DLD1 (cell line): ENCODE data around the gene PRKCE.

Experiments used
- in situ Hi-C: cut with HindIII; loops from 2 replicates; pipeline ENCODE4 v1.10.0; 2017; ENCODE audit warnings: low sequenced_read_pairs

Gene PRKCE

GRCh38 chr2:45631319-45631718 lies 20.2 kb upstream of the PRKCE start:
- in situ Hi-C loops, result loop anchor here (25.0 kb wide), 1 partner anchor 306 kb away; no protein-coding TSS in a partner anchor

- in situ Hi-C loops, result loop anchor here (25.0 kb wide), 1 partner anchor 305 kb away; no protein-coding TSS in a partner anchor
Observed at GRCh38 chr2:45631955-45632354, 19.5 kb upstream of the PRKCE start.

GRCh38 chr2:45634223-45634622 lies 17.3 kb upstream of the PRKCE start:
- in situ Hi-C loops, result loop anchor here (25.0 kb wide), 1 partner anchor 303 kb away; no protein-coding TSS in a partner anchor

GRCh38 chr2:45636008-45636407 lies 15.5 kb upstream of the PRKCE start:
- in situ Hi-C loops, result loop anchor here (25.0 kb wide), 1 partner anchor 301 kb away; no protein-coding TSS in a partner anchor

GRCh38 chr2:45637440-45637839 lies 14.0 kb upstream of the PRKCE start:
- in situ Hi-C loops, result loop anchor here (25.0 kb wide), 1 partner anchor 300 kb away; no protein-coding TSS in a partner anchor

GRCh38 chr2:45640576-45640975 lies 10.9 kb upstream of the PRKCE start:
- in situ Hi-C loops, result loop anchor here (25.0 kb wide), 1 partner anchor 297 kb away; no protein-coding TSS in a partner anchor

- in situ Hi-C loops, result loop anchor here (25.0 kb wide), 1 partner anchor 294 kb away; no protein-coding TSS in a partner anchor
Observed at GRCh38 chr2:45643095-45643494, 8.4 kb upstream of the PRKCE start.

- in situ Hi-C loops, result loop anchor here (25.0 kb wide), 1 partner anchor 293 kb away; no protein-coding TSS in a partner anchor
Observed at GRCh38 chr2:45643543-45644542, 7.6 kb upstream of the PRKCE start.

- in situ Hi-C loops, result loop anchor here (25.0 kb wide), 1 partner anchor 291 kb away; no protein-coding TSS in a partner anchor
Observed at GRCh38 chr2:45646289-45646688, 5.2 kb upstream of the PRKCE start.

- in situ Hi-C loops, result loop anchor here (25.0 kb wide), 1 partner anchor 290 kb away; no protein-coding TSS in a partner anchor
Observed at GRCh38 chr2:45647356-45647755, 4.1 kb upstream of the PRKCE start.

- in situ Hi-C loops, result loop anchor here (25.0 kb wide), 1 partner anchor 289 kb away; no protein-coding TSS in a partner anchor
Observed at GRCh38 chr2:45647986-45648520, 3.4 kb upstream of the PRKCE start.

- in situ Hi-C loops, result loop anchor here (25.0 kb wide), 1 partner anchor 289 kb away; no protein-coding TSS in a partner anchor
Observed at GRCh38 chr2:45648636-45649035, 2.8 kb upstream of the PRKCE start.

GRCh38 chr2:45649462-45649857 lies 2.0 kb upstream of the PRKCE start:
- in situ Hi-C loops, result loop anchor here (25.0 kb wide), 1 partner anchor 288 kb away; no protein-coding TSS in a partner anchor

GRCh38 chr2:45649858-45650811 lies 1.3 kb upstream of the PRKCE start:
- in situ Hi-C loops, result loop anchor here (25.0 kb wide), 1 partner anchor 287 kb away; no protein-coding TSS in a partner anchor

- in situ Hi-C loops, result no loop called here
Observed at GRCh38 chr2:45650851-45651414, 542 bp upstream of the PRKCE start.

GRCh38 chr2:45652090-45653031 lies 886 bp downstream of the PRKCE start:
- in situ Hi-C loops, result no loop called here

- in situ Hi-C loops, result no loop called here
Observed at GRCh38 chr2:45653122-45653913, 1.8 kb downstream of the PRKCE start.

- in situ Hi-C loops, result no loop called here
Observed at GRCh38 chr2:45654250-45654649, 2.8 kb downstream of the PRKCE start.
